ENCODE measurements around the gene EFL1.

DNA sequence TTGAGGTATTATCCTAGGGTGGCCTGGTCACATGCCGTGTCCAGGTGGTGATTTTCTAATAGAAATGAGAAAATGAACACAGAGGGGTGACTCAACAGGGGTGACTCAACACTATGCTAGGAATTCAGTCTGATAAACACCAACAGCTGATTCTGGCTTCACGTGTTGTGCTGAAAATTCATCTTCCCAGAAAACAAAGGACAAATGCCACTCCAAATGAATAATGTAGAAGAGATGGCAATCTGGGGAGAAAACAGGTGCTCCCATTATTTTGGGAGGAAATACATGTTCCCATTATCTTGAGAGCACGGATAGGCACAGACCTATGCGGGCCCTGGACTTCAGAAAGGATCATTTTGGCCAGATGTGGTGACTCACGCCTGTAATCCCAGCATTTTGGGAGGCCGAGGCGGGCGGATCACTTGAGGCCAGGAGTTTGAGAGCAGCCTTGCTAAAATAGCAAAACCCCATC is 115.5 kb downstream of the EFL1 start:
- no peak for TF ChIP-seq EZH2 (IDR thresholded peaks at IDR 0.05; ENCODE audit: borderline replicate concordance, low read depth, low read length, severe bottlenecking)
- TF ChIP-seq, protein P1, sequence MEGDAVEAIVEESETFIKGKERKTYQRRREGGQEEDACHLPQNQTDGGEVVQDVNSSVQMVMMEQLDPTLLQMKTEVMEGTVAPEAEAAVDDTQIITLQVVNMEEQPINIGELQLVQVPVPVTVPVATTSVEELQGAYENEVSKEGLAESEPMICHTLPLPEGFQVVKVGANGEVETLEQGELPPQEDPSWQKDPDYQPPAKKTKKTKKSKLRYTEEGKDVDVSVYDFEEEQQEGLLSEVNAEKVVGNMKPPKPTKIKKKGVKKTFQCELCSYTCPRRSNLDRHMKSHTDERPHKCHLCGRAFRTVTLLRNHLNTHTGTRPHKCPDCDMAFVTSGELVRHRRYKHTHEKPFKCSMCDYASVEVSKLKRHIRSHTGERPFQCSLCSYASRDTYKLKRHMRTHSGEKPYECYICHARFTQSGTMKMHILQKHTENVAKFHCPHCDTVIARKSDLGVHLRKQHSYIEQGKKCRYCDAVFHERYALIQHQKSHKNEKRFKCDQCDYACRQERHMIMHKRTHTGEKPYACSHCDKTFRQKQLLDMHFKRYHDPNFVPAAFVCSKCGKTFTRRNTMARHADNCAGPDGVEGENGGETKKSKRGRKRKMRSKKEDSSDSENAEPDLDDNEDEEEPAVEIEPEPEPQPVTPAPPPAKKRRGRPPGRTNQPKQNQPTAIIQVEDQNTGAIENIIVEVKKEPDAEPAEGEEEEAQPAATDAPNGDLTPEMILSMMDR (IDR thresholded peaks at IDR 0.05; ENCODE audit: extremely low read depth in 1 of 2, insufficient read depth in 1 of 2, low read depth in 1 of 2, low read length in 2 of 2) = no peak
- TF ChIP-seq, protein P2, sequence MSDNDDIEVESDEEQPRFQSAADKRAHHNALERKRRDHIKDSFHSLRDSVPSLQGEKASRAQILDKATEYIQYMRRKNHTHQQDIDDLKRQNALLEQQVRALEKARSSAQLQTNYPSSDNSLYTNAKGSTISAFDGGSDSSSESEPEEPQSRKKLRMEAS (IDR thresholded peaks at IDR 0.05; ENCODE audit: insufficient read depth, insufficient read length) = peak; percentile 85

Data from endothelial cell of umbilical vein (primary cell).